HG02623 (cell line): Measurements from ENCODE around the gene MRGPRF.

Source experiments
- ATAC-seq: cut with Tn5 transposase; IDR thresholded peaks from one replicate; pipeline ENCODE4 v1.9.1; 2021; ENCODE audit warnings: moderate library complexity; ENCODE audit not compliant: unreplicated experiment

MRGPRF gene

GRCh38 chr11:69024509-69024908 lies 11.5 kb upstream of the MRGPRF start:
- ATAC-seq, result no peak

- ATAC-seq, result no peak
These were observed 9.2 kb upstream of the MRGPRF start for GRCh38 chr11:69022260-69022659.

DNA sequence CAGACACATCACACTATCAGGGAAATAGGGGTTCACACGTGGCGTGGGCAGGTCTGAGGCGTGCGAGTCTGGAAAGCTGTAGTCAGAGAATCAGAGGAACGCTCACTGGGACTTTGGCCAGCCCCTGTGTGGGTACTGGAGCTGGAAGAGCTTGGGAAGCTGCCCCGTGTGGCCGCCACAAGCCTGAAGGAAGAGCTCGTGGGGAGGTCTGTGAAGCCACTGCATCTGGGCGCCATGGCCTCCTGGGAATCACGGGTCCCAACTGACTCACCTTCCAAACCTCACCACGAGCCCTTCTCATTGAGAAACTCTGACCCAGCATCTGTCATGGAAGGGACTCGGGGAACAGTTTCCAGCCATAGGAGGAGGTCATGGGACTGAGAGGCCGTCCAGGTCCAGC lies 5.9 kb upstream of the MRGPRF start:
- no peak for ATAC-seq

GRCh38 chr11:69017951-69018350 lies 4.9 kb upstream of the MRGPRF start:
- ATAC-seq, result no peak

DNA sequence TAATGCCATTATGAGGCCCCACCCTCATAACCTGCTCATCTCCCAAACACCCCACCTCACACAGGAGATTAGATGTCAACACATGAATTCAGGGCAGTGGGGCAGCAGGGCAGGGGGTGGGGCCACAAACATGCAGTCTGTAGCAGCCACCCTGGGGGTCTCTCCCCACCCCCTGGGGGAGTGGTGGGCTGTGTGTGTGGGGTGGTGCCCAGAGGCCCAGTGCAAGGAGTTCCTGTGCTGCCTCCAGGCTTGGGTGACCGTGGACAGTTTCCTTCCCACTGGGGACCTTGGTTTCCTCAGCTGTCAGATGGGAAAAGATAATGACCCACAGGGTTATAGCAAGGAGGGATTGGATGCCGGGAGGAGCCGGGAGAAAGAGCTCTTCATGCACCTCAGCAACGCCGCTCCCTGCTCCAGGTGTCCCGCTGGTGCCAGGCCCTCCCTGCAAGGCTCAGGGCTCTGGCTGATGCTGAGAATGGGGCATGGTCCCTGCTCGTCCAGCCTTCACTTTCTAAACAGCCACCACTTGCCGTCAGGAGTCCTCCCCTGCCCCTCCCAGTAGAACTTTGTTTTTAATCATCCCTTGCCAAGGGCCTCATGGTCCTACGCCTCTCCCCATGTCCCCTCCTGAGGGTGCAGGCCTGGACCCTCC lies 2.0 kb upstream of the MRGPRF start:
- no peak for ATAC-seq

DNA sequence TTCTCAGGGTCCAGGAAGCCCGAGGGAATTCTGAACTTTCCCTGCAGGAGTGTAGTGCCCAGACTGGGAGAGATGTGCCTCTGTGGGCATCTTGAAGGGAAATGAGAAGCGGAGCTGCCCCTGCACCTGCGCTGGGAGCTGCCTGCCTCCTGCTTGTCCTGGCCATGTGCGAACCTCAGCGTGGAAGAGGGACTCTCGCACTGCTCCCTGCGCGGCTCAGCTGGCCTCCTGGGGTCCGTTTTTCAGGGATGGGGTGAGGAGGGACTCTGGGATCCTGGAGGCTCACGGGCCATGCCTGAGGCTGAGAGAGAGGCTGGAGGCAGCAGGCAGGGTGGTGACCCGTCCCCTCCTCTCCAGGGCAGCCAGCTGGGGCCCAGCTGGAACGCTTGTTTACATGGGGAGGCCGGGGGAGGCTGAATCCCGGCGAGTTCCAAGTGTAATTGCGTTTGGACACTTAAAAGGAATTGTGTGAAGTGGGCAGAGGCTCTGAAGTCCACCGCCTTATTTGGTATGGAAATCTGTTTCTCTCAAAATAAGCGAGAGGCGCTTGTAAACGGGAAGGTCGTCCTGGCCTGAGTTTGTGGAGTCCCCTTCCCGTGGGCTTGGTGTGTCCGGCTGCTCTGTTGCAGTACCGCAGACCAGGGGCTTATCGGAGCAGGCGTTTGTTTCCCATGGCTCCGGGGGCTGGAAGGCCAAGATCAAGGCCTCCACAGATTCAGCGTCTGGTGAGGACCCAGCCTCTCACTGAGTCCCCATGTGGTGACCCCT lies 1.2 kb upstream of the MRGPRF start:
- ATAC-seq, result no peak

- no peak for ATAC-seq
These were observed 696 bp downstream of the MRGPRF start for GRCh38 chr11:69012092-69013008.

DNA sequence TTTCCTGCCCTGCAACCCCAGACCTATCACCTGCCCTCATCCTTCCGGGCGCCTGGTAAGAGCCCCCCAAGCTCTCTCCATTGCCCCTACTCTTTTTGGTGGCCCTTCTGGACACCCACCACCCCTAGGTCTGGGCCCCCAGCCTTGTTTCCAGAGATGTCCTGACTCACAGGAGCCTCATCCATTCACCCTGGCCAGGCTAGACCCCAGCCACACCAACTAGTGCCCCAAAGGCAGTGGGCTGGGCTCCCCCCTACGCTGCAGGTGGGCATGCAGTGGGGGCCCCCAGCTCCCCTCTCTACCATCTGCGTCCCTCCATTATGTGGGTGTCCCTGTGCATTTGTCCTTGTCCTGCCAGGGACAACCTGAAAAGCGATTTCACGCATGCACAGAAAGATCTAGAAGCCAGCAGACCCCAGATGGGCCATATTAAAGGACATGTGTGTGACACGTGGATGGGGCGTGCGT lies 1.4 kb downstream of the MRGPRF start:
- no peak for ATAC-seq

- ATAC-seq, result no peak
These were observed 2.0 kb downstream of the MRGPRF start for GRCh38 chr11:69010964-69011623.

GRCh38 chr11:69010361-69010891 lies 2.6 kb downstream of the MRGPRF start:
- ATAC-seq, result no peak

- ATAC-seq, result no peak
These were observed 3.4 kb downstream of the MRGPRF start for GRCh38 chr11:69009441-69010211.

GRCh38 chr11:69008737-69009440 lies 4.2 kb downstream of the MRGPRF start:
- no peak for ATAC-seq

DNA sequence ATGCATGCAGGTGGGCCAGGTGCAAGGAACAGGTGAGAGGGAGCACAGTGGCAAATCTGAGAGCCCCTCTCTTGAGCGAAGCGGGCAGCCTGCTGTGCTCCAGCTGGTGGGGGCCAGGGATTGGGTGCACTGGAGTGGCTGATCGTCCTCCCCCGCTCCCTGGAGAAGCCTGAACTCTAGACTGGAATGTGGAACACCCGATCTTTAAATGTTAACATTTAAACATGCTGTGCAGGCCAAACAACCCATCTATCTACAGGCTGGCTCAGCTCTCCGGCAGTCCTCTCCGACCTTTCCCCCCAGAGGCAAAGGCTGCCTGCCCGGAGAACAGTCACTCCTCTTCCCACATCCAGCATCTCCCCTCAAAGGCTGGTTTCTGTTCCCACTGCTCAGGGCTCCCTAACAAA lies 5.1 kb downstream of the MRGPRF start:
- ATAC-seq, result no peak

DNA sequence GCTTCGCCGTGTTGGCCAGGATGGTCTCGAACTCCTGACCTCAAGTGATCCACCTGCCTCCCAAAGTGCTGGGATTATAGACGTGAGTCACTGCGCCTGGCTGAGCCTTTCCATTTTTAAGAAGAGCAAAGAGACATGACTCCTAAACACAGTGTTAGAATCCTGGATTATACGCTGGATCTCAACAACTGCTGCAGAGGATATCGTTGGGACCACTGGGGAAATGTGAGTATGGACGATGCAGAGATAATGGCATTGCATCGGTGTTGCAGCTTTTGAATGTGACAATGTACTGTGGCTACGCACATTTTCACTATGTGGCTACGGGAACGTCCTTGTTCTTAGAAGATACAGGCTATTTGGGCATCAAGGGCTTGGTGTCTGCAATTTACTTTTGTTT lies 6.2 kb downstream of the MRGPRF start:
- no peak for ATAC-seq

DNA sequence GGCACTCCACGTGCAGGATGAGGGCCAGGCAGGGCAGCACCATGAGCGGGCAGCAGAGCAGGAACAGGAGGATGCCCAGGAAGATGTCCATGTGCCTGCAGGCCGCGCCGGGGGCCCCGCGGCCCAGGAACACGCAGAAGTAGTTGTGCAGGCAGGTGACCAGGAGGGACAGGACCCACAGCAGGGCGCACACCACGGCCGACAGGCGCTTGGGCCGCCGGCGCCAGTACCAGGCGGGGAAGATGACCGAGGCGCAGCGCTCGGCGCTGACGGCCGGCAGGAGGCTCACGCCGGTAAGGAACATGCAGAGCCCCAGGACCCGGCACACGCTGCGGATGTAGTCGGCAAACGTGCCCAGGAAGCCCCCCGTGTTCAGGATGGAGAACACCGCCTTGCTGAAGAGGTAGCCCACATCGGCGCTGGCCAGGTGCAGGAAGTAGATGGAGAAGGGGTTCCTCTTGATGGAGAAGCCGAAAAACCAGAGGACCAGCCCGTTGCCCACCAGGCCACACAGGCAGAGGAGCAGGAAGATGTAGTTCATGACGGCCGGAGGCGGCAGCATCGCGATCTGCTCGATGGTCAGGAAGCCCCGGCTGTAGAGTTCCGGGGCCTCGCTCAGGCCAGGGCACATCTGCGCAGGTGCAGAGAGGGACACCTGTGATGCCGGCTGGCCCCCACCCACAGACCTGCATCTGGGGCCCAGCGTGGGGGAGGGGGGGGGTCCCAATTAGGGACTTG lies 7.2 kb downstream of the MRGPRF start:
- ATAC-seq, result no peak

GRCh38 chr11:69005183-69005630 lies 7.8 kb downstream of the MRGPRF start:
- ATAC-seq, result no peak

- no peak for ATAC-seq
These were observed 8.4 kb downstream of the MRGPRF start for GRCh38 chr11:69004411-69005182.

DNA sequence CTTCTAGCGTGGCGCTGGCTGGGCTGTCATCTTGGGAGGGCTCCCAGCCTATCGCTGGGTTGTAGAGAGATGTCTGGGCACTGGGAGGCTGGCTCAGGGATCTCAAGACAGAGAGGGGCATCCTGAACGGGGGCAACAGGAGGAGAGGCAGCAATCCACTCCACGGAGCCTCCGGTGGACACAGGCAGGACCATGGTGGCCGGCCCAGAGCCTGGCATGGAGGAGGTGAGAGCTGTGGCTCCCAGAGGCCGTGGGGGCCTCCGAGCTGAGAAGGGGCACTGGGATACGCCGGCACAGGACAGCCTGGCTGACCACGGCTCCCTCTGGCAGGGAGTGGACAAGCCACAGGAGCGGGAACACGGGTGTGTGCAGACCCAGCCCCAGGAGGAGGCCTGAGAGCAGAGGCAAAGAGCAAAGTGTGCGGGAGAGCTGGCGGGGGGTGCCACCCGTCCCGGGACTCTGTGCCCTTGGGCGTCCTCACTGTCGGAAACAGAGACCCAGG lies 9.1 kb downstream of the MRGPRF start:
- ATAC-seq, result no peak
